HK-2 (cell line): Measurements from ENCODE around the gene NRG3.
"Not testable (repeated sequence)": the region's sequence is repeated elsewhere in the genome, so short reads cannot be mapped to it uniquely, and the experiment has no call there.

Experiments
- DNase-seq: peaks from one replicate; pipeline ENCODE4 v3.0.0-alpha.2; 2018; ENCODE audit not compliant: unreplicated experiment

NRG3 gene

GRCh38 chr10:82282782-82283456 is 407.9 kb downstream of the NRG3 start:
- no peak for DNase-seq

GRCh38 chr10:82284180-82284579 is 409.2 kb downstream of the NRG3 start:
- DNase-seq, result no peak

- peak; percentile 62 for DNase-seq
These were observed 413.5 kb downstream of the NRG3 start for GRCh38 chr10:82288461-82288881.

- no peak for DNase-seq
These were observed 415.0 kb downstream of the NRG3 start for GRCh38 chr10:82289945-82290344.

- no peak for DNase-seq
These were observed 419.9 kb downstream of the NRG3 start for GRCh38 chr10:82294874-82295378.

GRCh38 chr10:82308641-82309040 is 433.6 kb downstream of the NRG3 start:
- DNase-seq, result no peak

GRCh38 chr10:82310839-82311238 is 435.8 kb downstream of the NRG3 start:
- DNase-seq, result no peak

GRCh38 chr10:82313401-82313800 is 438.4 kb downstream of the NRG3 start:
- no peak for DNase-seq

GRCh38 chr10:82318534-82318933 is 443.5 kb downstream of the NRG3 start:
- DNase-seq, result no peak

GRCh38 chr10:82319074-82319473 is 444.1 kb downstream of the NRG3 start:
- DNase-seq, result no peak

- no peak for DNase-seq
These were observed 444.6 kb downstream of the NRG3 start for GRCh38 chr10:82319562-82319961.

GRCh38 chr10:82321724-82322123 is 446.7 kb downstream of the NRG3 start:
- DNase-seq, result no peak

GRCh38 chr10:82331716-82332115 is 456.7 kb downstream of the NRG3 start:
- no peak for DNase-seq

- no peak for DNase-seq
These were observed 460.8 kb downstream of the NRG3 start for GRCh38 chr10:82335831-82336230.

GRCh38 chr10:82340166-82340565 is 465.2 kb downstream of the NRG3 start:
- no peak for DNase-seq

- not testable (repeated sequence) for DNase-seq
These were observed 474.6 kb downstream of the NRG3 start for GRCh38 chr10:82349590-82349989.

GRCh38 chr10:82353381-82353780 is 478.4 kb downstream of the NRG3 start:
- no peak for DNase-seq

GRCh38 chr10:82358486-82359099 is 483.6 kb downstream of the NRG3 start:
- no peak for DNase-seq

GRCh38 chr10:82361256-82361655 is 486.3 kb downstream of the NRG3 start:
- DNase-seq, result no peak

GRCh38 chr10:82377608-82378007 is 502.6 kb downstream of the NRG3 start:
- DNase-seq, result no peak

GRCh38 chr10:82378146-82378545 is 503.2 kb downstream of the NRG3 start:
- peak; percentile 25 for DNase-seq

GRCh38 chr10:82383350-82383749 is 508.4 kb downstream of the NRG3 start:
- DNase-seq, result no peak

GRCh38 chr10:82390866-82391658 is 516.1 kb downstream of the NRG3 start:
- DNase-seq, result no peak
